Osteoblast (primary cell): ENCODE measurements around the gene COL23A1. TPM values are rescaled to one million over a fixed set of nuclear protein-coding genes. Genes with fewer than 3 reads are reported as not detected.

Experiments
- DNase-seq: peaks from one replicate; pipeline ENCODE4 v3.0.0; 2011; ENCODE audit warnings: low spot score, mixed read lengths; ENCODE audit not compliant: insufficient read length; ENCODE audit errors: missing footprints
- H2AFZ ChIP-seq: 2 replicates; pipeline ENCODE4 v1.6.0; 2011; ENCODE audit warnings: mild to moderate bottlenecking, low read length
- H3K27ac ChIP-seq: 2 replicates; pipeline ENCODE4 v1.5.1; 2011; ENCODE audit warnings: mild to moderate bottlenecking, low read depth, low read length, moderate library complexity
- H3K27me3 ChIP-seq: 2 replicates; pipeline ENCODE4 v1.6.0; 2012; ENCODE audit warnings: mild to moderate bottlenecking, control low read depth, inconsistent platforms, low read length, moderate library complexity; ENCODE audit not compliant: insufficient read depth
- H3K36me3 ChIP-seq: 2 replicates; pipeline ENCODE4 v1.5.1; 2011; ENCODE audit warnings: mild to moderate bottlenecking, low read length, control low read depth, moderate library complexity; ENCODE audit not compliant: insufficient read depth
- H3K4me1 ChIP-seq: 2 replicates; pipeline ENCODE4 v1.5.1; 2011; ENCODE audit warnings: mild to moderate bottlenecking, low read length, control low read depth, moderate library complexity; ENCODE audit not compliant: insufficient read depth
- H3K4me2 ChIP-seq: 2 replicates; pipeline ENCODE4 v1.6.0; 2011; ENCODE audit warnings: mild to moderate bottlenecking, low read length; ENCODE audit not compliant: insufficient read depth
- H3K4me3 ChIP-seq: fragments of 200-600 bp; sonication (generic); 3 replicates; pipeline ENCODE4 v1.5.1; 2012; ENCODE audit warnings: mild to moderate bottlenecking, low read length, inconsistent platforms; ENCODE audit not compliant: insufficient read depth
- H3K79me2 ChIP-seq: 2 replicates; pipeline ENCODE4 v1.6.0; 2012; ENCODE audit warnings: mild to moderate bottlenecking, low read length, control low read depth, inconsistent platforms; ENCODE audit not compliant: insufficient read depth
- H3K9me3 ChIP-seq: 2 replicates; pipeline ENCODE4 v1.5.1; 2011; ENCODE audit warnings: low read depth, low read length, control low read depth
- H4K20me1 ChIP-seq: 2 replicates; pipeline ENCODE4 v1.6.0; 2012; ENCODE audit warnings: mild to moderate bottlenecking, low read length, control low read depth; ENCODE audit not compliant: insufficient read depth
- CTCF ChIP-seq: IDR thresholded peaks from 2 replicates; pipeline ENCODE4 v1.5.1; 2011; ENCODE audit warnings: mild to moderate bottlenecking, low read depth, low read length, moderate library complexity; ENCODE audit errors: extremely low read depth
- total RNA-seq: library from RNA; depleted of rRNA; stranded (reverse); fragments of >200 nt; gene quantifications from 2 replicates; pipeline ENCODE4 v1.2.3, GENCODE V29; 2012

The COL23A1 gene
- total RNA-seq, 1 donor = under 0.01 TPM

GRCh38 chr5:178323541-178323865, 266.7 kb downstream of the COL23A1 start:
- no peak for TF ChIP-seq CTCF
- H2AFZ ChIP-seq = no peak overlapping the region
- H3K27me3 ChIP-seq = peaks cover 5% of the 10 kb centered on the region
- no peak for DNase-seq
- no peaks in the 10 kb centered on the region for H3K9me3 ChIP-seq
- H4K20me1 ChIP-seq = no peaks in the 10 kb centered on the region
- H3K36me3 ChIP-seq = no peaks in the 10 kb centered on the region
- H3K4me3 ChIP-seq = no peak overlapping the region
- no peaks in the 10 kb centered on the region for H3K79me2 ChIP-seq
- no peak overlapping the region for H3K4me2 ChIP-seq
- no peaks in the 10 kb centered on the region for H3K4me1 ChIP-seq
- H3K27ac ChIP-seq = no peak overlapping the region

GRCh38 chr5:178322736-178323540, 267.3 kb downstream of the COL23A1 start:
- no peak for TF ChIP-seq CTCF

GRCh38 chr5:178320281-178320855, 269.8 kb downstream of the COL23A1 start:
- no peak for TF ChIP-seq CTCF
- Histone ChIP-seq H3K36me3 (no peaks in the 10 kb centered on the region), H4K20me1 (no peaks in the 10 kb centered on the region), H3K4me1 (no peaks in the 10 kb centered on the region), H3K4me2 (no peak overlapping the region), H3K27ac (no peak overlapping the region), H3K27me3 (no peaks in the 10 kb centered on the region), H3K4me3 (no peak overlapping the region), H3K79me2 (no peaks in the 10 kb centered on the region), H3K9me3 (no peaks in the 10 kb centered on the region), H2AFZ (no peak overlapping the region)
- DNase-seq = no peak

More at GRCh38 chr5:178322736-178323540, 267.3 kb downstream of the COL23A1 start:
- H3K27me3 ChIP-seq = peaks cover 5% of the 10 kb centered on the region
- no peak overlapping the region for H3K4me2 ChIP-seq
- no peaks in the 10 kb centered on the region for H3K36me3 ChIP-seq
- DNase-seq = no peak
- H3K79me2 ChIP-seq = no peaks in the 10 kb centered on the region
- H2AFZ ChIP-seq = no peak overlapping the region
- no peak overlapping the region for H3K27ac ChIP-seq
- H4K20me1 ChIP-seq = no peaks in the 10 kb centered on the region
- H3K9me3 ChIP-seq = no peaks in the 10 kb centered on the region
- H3K4me1 ChIP-seq = no peaks in the 10 kb centered on the region
- H3K4me3 ChIP-seq = no peak overlapping the region

- H4K20me1 ChIP-seq = no peaks in the 10 kb centered on the region
- no peak for DNase-seq
- no peak for TF ChIP-seq CTCF
- H3K36me3 ChIP-seq = no peaks in the 10 kb centered on the region
- no peaks in the 10 kb centered on the region for H3K4me1 ChIP-seq
- H3K4me3 ChIP-seq = no peak overlapping the region
- no peaks in the 10 kb centered on the region for H3K79me2 ChIP-seq
- H3K4me2 ChIP-seq = no peak overlapping the region
- no peaks in the 10 kb centered on the region for H3K27me3 ChIP-seq
- no peak overlapping the region for H3K27ac ChIP-seq
- no peaks in the 10 kb centered on the region for H3K9me3 ChIP-seq
- no peak overlapping the region for H2AFZ ChIP-seq
Observed at GRCh38 chr5:178319541-178320041, 270.6 kb downstream of the COL23A1 start.
